WTC11 (cell line): ENCODE results near the gene PDZD2. TPM values are rescaled to one million over a fixed set of nuclear protein-coding genes. Genes with fewer than 3 reads are reported as not detected.

Source experiments
- ATAC-seq: fragments of 200-7000 bp; cut with Tn5 transposase; 2 replicates; pipeline ENCODE4 v1.10.0; 2021; ENCODE audit warnings: mild to moderate bottlenecking, moderate library complexity
- CTCF ChIA-PET: fragments of 300-600 bp; sonication (Branson Sonifier 250); formaldehyde crosslinking; loops from one replicate; lab custom pipeline; 2021; ENCODE audit warnings: antibody characterized with exemption; lab: Charles Lee
- POLR2A ChIA-PET: fragments of 350-600 bp; sonication (Branson Sonifier 250); formaldehyde crosslinking; loops from one replicate; lab custom pipeline; 2021; ENCODE audit warnings: antibody characterized with exemption; lab: Charles Lee
- DNase-seq: peaks from one replicate; pipeline ENCODE4 v3.0.0; 2021; ENCODE audit warnings: low spot score
- H3K27ac Mint-ChIP-seq: 2 replicates; pipeline ENCODE4 v1.8.0; 2021; ENCODE audit warnings: mixed read lengths
- H3K27me3 Mint-ChIP-seq: 2 replicates; pipeline ENCODE4 v1.8.0; 2021; ENCODE audit warnings: low read depth, mild to moderate bottlenecking, moderate library complexity, mixed read lengths
- H3K36me3 Mint-ChIP-seq: 2 replicates; pipeline ENCODE4 v1.8.0; 2021; ENCODE audit warnings: mixed read lengths
- H3K4me1 Mint-ChIP-seq: 2 replicates; pipeline ENCODE4 v1.8.0; 2022; ENCODE audit warnings: mixed read lengths
- H3K4me3 Mint-ChIP-seq: 2 replicates; pipeline ENCODE4 v1.8.0; 2021; ENCODE audit warnings: mild to moderate bottlenecking, moderate library complexity, mixed read lengths
- H3K9me3 Mint-ChIP-seq: 2 replicates; pipeline ENCODE4 v1.8.0; 2021; ENCODE audit warnings: mixed read lengths
- ATF1 ChIP-seq: sonication (generic); formaldehyde crosslinking; IDR thresholded peaks from 2 replicates; pipeline ENCODE4 v1.8.1; 2023; ENCODE audit warnings: mild to moderate bottlenecking, moderate library complexity, missing genetic modification reagents
- NFE2L1 ChIP-seq: sonication (generic); formaldehyde crosslinking; IDR thresholded peaks from 2 replicates; pipeline ENCODE4 v1.8.1; 2023; ENCODE audit warnings: missing genetic modification reagents
- SMAD3 ChIP-seq: sonication (generic); formaldehyde crosslinking; IDR thresholded peaks from 2 replicates; pipeline ENCODE4 v1.8.0; 2022; ENCODE audit warnings: missing genetic modification reagents, mild to moderate bottlenecking, borderline replicate concordance
- ZBTB21 ChIP-seq: sonication (generic); formaldehyde crosslinking; IDR thresholded peaks from 2 replicates; pipeline ENCODE4 v1.8.1; 2023; ENCODE audit warnings: mild to moderate bottlenecking, missing genetic modification reagents, borderline replicate concordance
- ZNF219 ChIP-seq: sonication (generic); formaldehyde crosslinking; IDR thresholded peaks from 2 replicates; pipeline ENCODE4 v1.8.0; 2023; ENCODE audit warnings: missing genetic modification reagents, mild to moderate bottlenecking, borderline replicate concordance
- ZNF423 ChIP-seq: fragments of 250-450 bp; sonication (Bioruptor Pico); IDR thresholded peaks from 2 replicates; pipeline ENCODE4 v2.1.2; 2022; ENCODE audit warnings: mild to moderate bottlenecking, moderate library complexity
- total RNA-seq: library from RNA; stranded (reverse); gene quantifications from 3 replicates; pipeline ENCODE4 v1.2.3, GENCODE V29; 2021
- TF ChIP-seq, protein P1 (sequence below): sonication (generic); formaldehyde crosslinking; IDR thresholded peaks from 2 replicates; pipeline ENCODE4 v1.8.1; 2023; ENCODE audit warnings: mild to moderate bottlenecking, moderate library complexity, missing genetic modification reagents
- TF ChIP-seq, protein P2 (sequence below): sonication (generic); formaldehyde crosslinking; IDR thresholded peaks from 2 replicates; pipeline ENCODE4 v1.8.1; 2023; ENCODE audit warnings: mild to moderate bottlenecking, missing genetic modification reagents
- TF ChIP-seq, protein P3 (sequence below): fragments of 250-450 bp; sonication (Bioruptor Pico); IDR thresholded peaks from 2 replicates; pipeline ENCODE4 v2.1.2; 2022; ENCODE audit warnings: mild to moderate bottlenecking, moderate library complexity

The PDZD2 gene
- total RNA-seq, 1 experiment from 2014 or later, result 11.4 TPM

DNA sequence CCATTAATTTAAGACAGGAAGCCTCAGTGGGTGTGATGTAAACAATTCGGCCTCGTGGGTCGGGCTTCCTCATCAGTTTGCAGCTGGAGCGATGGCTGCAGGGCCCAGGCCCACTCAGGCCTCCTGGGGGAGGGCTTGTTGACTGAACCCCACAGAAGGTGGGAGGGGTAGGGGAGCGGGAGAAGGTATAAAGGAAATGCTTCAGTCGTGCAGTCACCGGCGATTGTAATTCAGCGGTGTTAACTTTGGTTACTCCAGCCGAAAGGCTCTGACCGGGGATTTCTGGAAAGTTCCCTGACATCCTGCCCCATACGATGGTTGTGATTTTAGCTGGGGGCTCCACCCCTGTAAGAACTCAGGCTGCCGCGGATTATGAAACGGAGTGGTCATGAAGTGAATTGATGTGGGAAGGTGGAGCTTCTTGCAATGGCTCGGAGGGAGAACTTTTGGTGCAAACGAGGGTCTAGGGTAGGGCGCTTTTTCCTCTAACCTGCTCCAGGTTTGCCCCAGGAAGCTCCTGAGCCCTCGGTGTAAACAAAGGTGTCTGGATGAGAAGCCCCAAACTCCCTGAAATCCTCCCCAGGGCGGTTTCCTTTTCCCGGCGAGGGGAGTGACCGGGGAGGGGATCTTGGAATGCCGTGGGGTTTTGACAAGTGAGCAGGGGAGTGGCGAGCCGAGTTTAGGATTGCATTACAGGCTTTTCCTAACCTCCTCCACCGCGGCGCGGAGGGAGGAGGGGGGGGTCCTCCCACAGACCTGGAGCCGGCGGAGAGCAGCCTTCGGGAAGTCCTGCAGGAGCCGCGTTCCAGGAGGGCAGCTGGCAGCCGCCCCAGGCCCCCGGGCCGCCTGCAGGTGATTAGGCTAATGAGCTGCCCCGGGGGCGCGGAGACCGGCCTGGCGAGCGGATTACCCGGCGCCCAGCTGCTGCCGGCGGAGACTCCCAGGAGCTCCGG lies 215.5 kb downstream of the PDZD2 start (continued):
- TF ChIP-seq, protein P1, sequence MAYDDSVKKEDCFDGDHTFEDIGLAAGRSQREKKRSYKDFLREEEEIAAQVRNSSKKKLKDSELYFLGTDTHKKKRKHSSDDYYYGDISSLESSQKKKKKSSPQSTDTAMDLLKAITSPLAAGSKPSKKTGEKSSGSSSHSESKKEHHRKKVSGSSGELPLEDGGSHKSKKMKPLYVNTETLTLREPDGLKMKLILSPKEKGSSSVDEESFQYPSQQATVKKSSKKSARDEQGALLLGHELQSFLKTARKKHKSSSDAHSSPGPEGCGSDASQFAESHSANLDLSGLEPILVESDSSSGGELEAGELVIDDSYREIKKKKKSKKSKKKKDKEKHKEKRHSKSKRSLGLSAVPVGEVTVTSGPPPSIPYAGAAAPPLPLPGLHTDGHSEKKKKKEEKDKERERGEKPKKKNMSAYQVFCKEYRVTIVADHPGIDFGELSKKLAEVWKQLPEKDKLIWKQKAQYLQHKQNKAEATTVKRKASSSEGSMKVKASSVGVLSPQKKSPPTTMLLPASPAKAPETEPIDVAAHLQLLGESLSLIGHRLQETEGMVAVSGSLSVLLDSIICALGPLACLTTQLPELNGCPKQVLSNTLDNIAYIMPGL (CRISPR knock-in tag), result no peak
- TF ChIP-seq ZNF423 (peak; percentile 98), NFE2L1 (CRISPR knock-in tag) (no peak)
- TF ChIP-seq, all 79 proteins: peak for 5

DNA sequence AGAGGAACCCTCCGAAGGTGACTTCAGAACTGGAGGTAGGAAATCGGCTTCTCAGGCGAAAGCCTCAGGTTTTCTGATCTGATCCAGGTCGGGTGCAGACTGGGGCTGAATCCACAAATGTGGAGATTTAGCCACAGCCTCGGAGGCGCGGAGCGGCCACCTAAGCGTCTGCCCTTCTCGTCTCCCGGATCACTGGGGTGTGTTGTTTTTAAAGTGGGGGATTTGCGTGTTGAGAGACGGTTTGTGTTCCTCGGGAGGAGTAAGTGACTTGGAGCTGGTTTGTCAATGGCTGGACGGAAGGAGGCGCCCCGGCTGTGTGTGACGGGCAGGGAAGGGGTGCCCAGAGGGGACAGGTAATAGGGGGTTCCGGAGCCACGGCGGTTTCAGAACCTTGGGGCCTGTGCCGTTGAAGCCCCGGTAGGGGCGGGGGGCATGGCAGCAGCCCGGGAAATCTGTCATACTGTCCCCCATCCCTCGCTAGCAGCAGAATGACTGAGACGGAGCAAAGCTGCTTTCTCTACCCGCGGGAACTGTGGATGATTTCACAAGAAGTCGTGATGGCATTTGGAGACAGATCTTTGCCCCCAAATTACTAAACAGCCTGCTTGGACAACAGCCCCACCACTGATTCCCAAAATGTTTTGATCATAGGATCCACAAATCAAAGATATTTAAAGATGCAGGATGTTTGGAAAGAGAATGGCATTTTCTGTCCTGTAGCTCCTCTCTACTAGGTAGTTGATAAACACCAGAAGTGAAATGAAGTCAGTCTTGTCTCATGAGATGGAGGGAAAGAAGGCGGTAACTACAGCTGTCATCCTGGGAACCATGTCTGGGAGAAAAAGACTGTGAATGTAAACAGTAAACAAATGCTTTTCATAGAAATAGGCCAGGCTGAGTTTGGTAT lies 216.5 kb downstream of the PDZD2 start:
- H3K4me1 Mint-ChIP-seq, result peaks cover 41% of the 10 kb centered on the region
- peaks cover 21% of the 10 kb centered on the region for H3K9me3 Mint-ChIP-seq
- peak; percentile 59 for DNase-seq
- TF ChIP-seq ZNF219 (CRISPR knock-in tag), result no peak
- peak; percentile 45; the same call in 1 of the 2 replicates for TF ChIP-seq SMAD3 (CRISPR knock-in tag)
- H3K27me3 Mint-ChIP-seq, result peaks cover 2% of the 10 kb centered on the region; the same call in 1 of the 2 replicates
- peak overlapping the region; percentile 95 for H3K4me3 Mint-ChIP-seq
- H3K27ac Mint-ChIP-seq, result peak overlapping the region; percentile 97
- ChIA-PET CTCF (interaction anchor here (0.6 to 3.9 kb wide), 17 partner anchors 15 to 324 kb away, joined by 3 to 38 read pairs (median 3); partner anchors contain the start of genes C5orf22 and DROSHA), POLR2A (interaction anchor here (0.6 to 1.4 kb wide), 5 partner anchors 12 to 251 kb away, joined by 3 to 5 read pairs (median 3); no protein-coding TSS in a partner anchor)
- H3K36me3 Mint-ChIP-seq, result peaks cover 28% of the 10 kb centered on the region
- ATAC-seq, result peak; percentile 62

DNA sequence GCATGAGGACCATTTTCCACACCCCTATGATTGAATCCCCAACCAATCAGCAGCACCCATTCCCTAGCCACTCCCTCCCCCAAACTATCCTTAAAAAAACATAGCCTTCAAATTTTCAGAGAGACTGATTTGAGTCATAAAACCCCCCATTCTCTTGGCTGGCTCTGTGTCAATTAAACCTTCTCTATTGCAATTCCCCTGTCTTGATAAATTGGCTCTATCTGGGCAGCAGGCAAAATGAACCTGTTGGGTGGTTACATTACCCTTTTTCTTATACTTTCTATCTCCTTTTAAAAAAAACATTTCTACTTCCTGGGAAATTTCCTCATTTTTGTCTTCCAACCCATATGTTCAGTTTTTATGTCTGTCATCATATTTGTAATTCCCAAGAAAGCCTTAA lies 220.2 kb downstream of the PDZD2 start:
- no peak for DNase-seq
- peaks cover 32% of the 10 kb centered on the region for H3K36me3 Mint-ChIP-seq
- TF ChIP-seq NFE2L1 (CRISPR knock-in tag) (no peak), ZBTB21 (CRISPR knock-in tag) (no peak), ATF1 (CRISPR knock-in tag) (no peak)
- TF ChIP-seq, protein P2, sequence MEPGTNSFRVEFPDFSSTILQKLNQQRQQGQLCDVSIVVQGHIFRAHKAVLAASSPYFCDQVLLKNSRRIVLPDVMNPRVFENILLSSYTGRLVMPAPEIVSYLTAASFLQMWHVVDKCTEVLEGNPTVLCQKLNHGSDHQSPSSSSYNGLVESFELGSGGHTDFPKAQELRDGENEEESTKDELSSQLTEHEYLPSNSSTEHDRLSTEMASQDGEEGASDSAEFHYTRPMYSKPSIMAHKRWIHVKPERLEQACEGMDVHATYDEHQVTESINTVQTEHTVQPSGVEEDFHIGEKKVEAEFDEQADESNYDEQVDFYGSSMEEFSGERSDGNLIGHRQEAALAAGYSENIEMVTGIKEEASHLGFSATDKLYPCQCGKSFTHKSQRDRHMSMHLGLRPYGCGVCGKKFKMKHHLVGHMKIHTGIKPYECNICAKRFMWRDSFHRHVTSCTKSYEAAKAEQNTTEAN (CRISPR knock-in tag), result no peak
- TF ChIP-seq, all 79 proteins: peak for 0
- Mint-ChIP-seq H3K4me1 (peaks cover 35% of the 10 kb centered on the region), H3K9me3 (peaks cover 24% of the 10 kb centered on the region), H3K4me3 (no peak overlapping the region), H3K27me3 (peaks cover 4% of the 10 kb centered on the region; the same call in 1 of the 2 replicates), H3K27ac (no peak overlapping the region)
- no peak for ATAC-seq
- ChIA-PET CTCF (no interaction called here), POLR2A (no interaction called here)

DNA sequence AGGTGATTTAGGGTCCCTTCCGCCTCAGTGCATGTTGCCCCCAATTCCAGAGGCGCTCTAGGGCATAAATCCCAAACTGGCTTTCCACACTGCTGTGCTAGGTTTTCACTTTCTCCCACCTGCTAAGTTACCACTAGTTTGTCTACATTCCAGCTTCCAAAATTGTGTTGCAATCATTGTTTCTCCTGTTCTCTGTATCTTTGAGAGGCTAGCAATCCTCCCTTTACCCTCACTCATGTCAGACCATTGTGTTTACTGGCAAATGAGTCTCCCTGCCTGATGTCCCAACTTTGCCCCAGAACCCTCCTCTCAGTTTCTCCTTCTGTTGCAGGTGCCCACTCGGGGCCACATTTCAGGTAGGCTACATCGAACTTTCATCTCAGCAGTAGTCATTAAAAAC lies 221.3 kb downstream of the PDZD2 start:
- Mint-ChIP-seq H3K4me3 (no peak overlapping the region), H3K36me3 (peaks cover 32% of the 10 kb centered on the region), H3K27me3 (peaks cover 4% of the 10 kb centered on the region; the same call in 1 of the 2 replicates), H3K27ac (no peak overlapping the region), H3K4me1 (peaks cover 38% of the 10 kb centered on the region), H3K9me3 (peaks cover 24% of the 10 kb centered on the region)
- CTCF ChIA-PET, result no interaction called here
- TF ChIP-seq, protein P3, sequence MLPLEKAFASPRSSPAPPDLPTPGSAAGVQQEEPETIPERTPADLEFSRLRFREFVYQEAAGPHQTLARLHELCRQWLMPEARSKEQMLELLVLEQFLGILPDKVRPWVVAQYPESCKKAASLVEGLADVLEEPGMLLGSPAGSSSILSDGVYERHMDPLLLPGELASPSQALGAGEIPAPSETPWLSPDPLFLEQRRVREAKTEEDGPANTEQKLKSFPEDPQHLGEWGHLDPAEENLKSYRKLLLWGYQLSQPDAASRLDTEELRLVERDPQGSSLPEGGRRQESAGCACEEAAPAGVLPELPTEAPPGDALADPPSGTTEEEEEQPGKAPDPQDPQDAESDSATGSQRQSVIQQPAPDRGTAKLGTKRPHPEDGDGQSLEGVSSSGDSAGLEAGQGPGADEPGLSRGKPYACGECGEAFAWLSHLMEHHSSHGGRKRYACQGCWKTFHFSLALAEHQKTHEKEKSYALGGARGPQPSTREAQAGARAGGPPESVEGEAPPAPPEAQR (CRISPR knock-in tag), result no peak
- TF ChIP-seq, all 79 proteins: peak for 0
- no peak for ATAC-seq
- POLR2A ChIA-PET, result no interaction called here
- no peak for DNase-seq
